Smooth muscle cell of bladder (primary cell): ENCODE results near the gene CHST7. TPM values are rescaled to one million over a fixed set of nuclear protein-coding genes. Genes with fewer than 3 reads are reported as not detected.

ENCODE experiments used
- total RNA-seq: library from RNA; depleted of rRNA; stranded (reverse); fragments of >200 nt; gene quantifications from 2 replicates; pipeline ENCODE4 v1.2.3, GENCODE V29; 2014

CHST7 gene
- total RNA-seq, result 9.3 and 11.4 TPM in 2 replicates

GRCh38 chrX:46573331-46573891 is at the start of gene CHST7:
CHST7 (plus strand) TSS chrX:46573765; CDS start chrX:46573932, 167 bp downstream.

GRCh38 chrX:46545111-46546005 is 28.2 kb upstream of the CHST7 start, which contains the start of gene ZNF674:
ZNF674 (minus strand) TSS chrX:46545421; CDS start chrX:46542087, 3,334 bp downstream.

Other genes with a start within 250 kb of the CHST7 start
- gene ZNF674, start 28.3 kb upstream of the CHST7 start, total RNA-seq, result 5.0 and 5.4 TPM in 2 replicates
- gene SLC9A7, start 185.4 kb downstream of the CHST7 start, total RNA-seq, result 36.0 and 42.2 TPM in 2 replicates